Ishikawa (cell line): Measurements from ENCODE around the gene FAM50A.
A peak's percentile ranks its signal among the peaks of the same experiment; 100 is the strongest.

ENCODE experiments used
- CEBPB ChIP-seq: IDR thresholded peaks from 2 replicates; pipeline ENCODE4 v1.6.1; 2012
- CREB1 ChIP-seq: IDR thresholded peaks from 2 replicates; pipeline ENCODE4 v1.6.1; 2012; ENCODE audit warnings: low read depth
- EGR1 ChIP-seq: IDR thresholded peaks from 2 replicates; pipeline ENCODE4 v1.6.1; 2012
- EP300 ChIP-seq: IDR thresholded peaks from 2 replicates; pipeline ENCODE4 v1.6.1; 2012; ENCODE audit warnings: borderline replicate concordance
- FOXM1 ChIP-seq: IDR thresholded peaks from 2 replicates; pipeline ENCODE4 v1.6.1; 2012; ENCODE audit warnings: low read depth, borderline replicate concordance
- NFIC ChIP-seq: IDR thresholded peaks from 2 replicates; pipeline ENCODE4 v1.6.1; 2012
- RAD21 ChIP-seq: IDR thresholded peaks from 2 replicates; pipeline ENCODE4 v1.6.1; 2012; ENCODE audit warnings: low read depth
- REST ChIP-seq: IDR thresholded peaks from 2 replicates; pipeline ENCODE4 v1.6.1; 2012; ENCODE audit warnings: low read depth, mild to moderate bottlenecking
- TAF1 ChIP-seq: IDR thresholded peaks from 2 replicates; pipeline ENCODE4 v1.6.1; 2012; ENCODE audit warnings: low read depth, mild to moderate bottlenecking
- TCF12 ChIP-seq: IDR thresholded peaks from 2 replicates; pipeline ENCODE4 v1.6.1; 2012; ENCODE audit warnings: low read depth
- TEAD4 ChIP-seq: IDR thresholded peaks from 2 replicates; pipeline ENCODE4 v1.6.1; 2012
- YY1 ChIP-seq: IDR thresholded peaks from 2 replicates; pipeline ENCODE4 v1.6.1; 2012; ENCODE audit warnings: low read depth
- ZBTB7A ChIP-seq: IDR thresholded peaks from 2 replicates; pipeline ENCODE4 v1.6.1; 2012; ENCODE audit warnings: low read depth
- TF ChIP-seq, protein P1 (sequence below): IDR thresholded peaks from 2 replicates; pipeline ENCODE4 v1.6.1; 2012
- TF ChIP-seq, protein P2 (sequence below): IDR thresholded peaks from 2 replicates; pipeline ENCODE4 v1.6.1; 2012

Gene FAM50A

DNA sequence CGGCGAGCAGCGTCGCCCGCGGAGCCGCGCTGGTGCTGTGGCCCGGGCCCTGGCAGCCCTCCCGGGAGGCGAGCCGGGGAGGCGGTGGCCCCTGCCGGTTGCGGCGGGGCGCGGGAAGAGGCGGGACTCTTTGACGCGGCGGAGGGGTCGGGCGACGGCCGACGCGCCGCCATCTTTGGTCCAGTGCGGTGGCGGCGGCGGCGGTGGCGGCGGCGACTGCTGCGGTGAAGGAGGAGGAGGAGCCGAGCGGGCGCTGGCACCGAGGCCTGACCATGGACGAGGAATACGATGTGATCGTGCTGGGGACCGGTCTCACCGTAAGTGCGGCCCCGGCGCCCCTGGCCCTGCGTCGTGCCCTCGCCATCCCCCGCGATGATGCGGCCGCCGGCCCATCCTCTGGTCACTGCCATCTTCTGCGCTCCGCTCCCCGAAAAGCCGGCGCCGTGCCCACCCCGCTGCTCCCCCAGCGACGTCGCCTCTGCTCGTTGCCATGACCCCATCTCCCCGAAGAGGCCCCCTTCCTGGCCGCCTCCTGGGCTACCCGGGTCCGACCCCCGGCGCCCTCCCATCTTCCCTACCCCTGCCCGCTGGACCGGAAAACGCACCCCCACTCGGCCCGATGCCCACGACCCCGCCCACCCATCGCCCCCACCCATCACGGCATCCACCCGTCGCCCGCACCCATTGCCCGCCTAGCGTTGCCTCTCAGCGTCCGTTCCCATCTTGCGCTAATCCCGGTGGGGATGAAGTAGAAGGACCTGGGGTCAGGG lies 6.8 kb upstream of the FAM50A start, which contains the start of gene GDI1:
Gene GDI1, plus strand, starts transcription at position 172 of the 770 bp plus-strand sequence. Its CDS starts 101 bp downstream, at position 273.
- peak; percentile 90 for TF ChIP-seq YY1
- peak; percentile 20; the same call in 1 of the 2 replicates for TF ChIP-seq EP300
- TF ChIP-seq TAF1, result peak; percentile 69; the same call in 1 of the 2 replicates
- TF ChIP-seq CREB1, result no peak

- TF ChIP-seq RAD21 (no peak), REST (no peak), YY1 (no peak), ZBTB7A (no peak), TAF1 (no peak), EGR1 (no peak), TCF12 (no peak), CREB1 (no peak), TEAD4 (no peak), NFIC (no peak), CEBPB (no peak), EP300 (no peak)
- TF ChIP-seq, protein P1, sequence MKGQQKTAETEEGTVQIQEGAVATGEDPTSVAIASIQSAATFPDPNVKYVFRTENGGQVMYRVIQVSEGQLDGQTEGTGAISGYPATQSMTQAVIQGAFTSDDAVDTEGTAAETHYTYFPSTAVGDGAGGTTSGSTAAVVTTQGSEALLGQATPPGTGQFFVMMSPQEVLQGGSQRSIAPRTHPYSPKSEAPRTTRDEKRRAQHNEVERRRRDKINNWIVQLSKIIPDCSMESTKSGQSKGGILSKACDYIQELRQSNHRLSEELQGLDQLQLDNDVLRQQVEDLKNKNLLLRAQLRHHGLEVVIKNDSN, result no peak
- TF ChIP-seq, protein P2, sequence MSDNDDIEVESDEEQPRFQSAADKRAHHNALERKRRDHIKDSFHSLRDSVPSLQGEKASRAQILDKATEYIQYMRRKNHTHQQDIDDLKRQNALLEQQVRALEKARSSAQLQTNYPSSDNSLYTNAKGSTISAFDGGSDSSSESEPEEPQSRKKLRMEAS, result no peak
Observed at GRCh38 chrX:154437971-154438893, 5.7 kb upstream of the FAM50A start.

DNA sequence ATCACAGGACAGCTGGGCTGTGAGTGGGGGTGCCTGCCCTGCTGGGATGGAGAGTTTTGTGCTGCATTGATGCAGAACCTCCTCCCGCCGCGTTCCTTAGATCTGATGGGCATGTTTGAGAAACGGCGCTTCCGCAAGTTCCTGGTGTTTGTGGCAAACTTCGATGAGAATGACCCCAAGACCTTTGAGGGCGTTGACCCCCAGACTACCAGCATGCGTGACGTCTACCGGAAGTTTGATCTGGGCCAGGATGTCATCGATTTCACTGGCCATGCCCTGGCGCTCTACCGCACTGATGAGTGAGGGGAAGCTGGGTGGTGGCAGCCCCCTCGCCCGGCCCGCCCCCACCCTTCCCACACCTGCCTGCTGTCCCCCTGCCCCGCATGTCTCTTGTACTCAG lies 4.1 kb upstream of the FAM50A start:
- TF ChIP-seq EGR1, result no peak
- no peak for TF ChIP-seq EP300
- no peak for TF ChIP-seq ZBTB7A
- no peak for TF ChIP-seq REST
- no peak for TF ChIP-seq TEAD4
- no peak for TF ChIP-seq NFIC
- TF ChIP-seq, protein P1, result no peak
- TF ChIP-seq CEBPB, result no peak
- TF ChIP-seq TCF12, result no peak
- no peak for TF ChIP-seq FOXM1

DNA sequence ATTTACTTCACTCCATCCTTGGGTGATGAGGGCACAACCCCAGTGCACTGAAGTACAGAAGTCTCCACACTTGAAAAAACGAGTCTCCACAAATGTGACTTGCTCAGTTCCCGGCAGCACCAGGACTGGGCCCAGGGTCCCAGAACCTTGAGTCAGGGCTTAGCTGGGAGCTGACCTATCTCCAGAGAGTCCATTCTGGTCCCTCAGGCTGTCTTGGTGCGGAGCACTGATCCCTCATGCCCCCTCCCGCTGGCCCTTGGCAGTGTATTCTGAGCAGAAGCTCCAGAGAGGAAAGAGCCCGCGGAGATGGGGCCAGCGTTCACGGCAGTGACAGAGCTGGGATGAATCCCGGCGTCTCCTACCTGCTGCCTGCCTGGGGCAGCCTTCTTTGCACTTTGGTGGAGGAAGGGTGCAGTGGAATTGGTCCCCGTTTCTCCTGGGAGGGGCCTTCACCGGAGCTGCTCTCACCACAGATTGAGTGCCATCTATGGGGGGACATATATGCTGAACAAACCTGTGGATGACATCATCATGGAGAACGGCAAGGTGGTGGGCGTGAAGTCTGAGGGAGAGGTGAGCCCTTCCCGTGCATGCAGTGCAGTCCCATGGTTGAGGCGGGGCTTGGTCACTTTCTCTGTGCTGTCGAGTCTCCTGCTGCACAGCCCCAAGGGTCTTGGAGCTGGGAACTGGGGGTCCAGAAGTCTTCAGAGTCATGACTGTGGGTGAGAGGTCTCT lies 3.2 kb upstream of the FAM50A start:
- no peak for TF ChIP-seq ZBTB7A
- no peak for TF ChIP-seq YY1
- no peak for TF ChIP-seq TAF1
- no peak for TF ChIP-seq NFIC
- no peak for TF ChIP-seq FOXM1
- no peak for TF ChIP-seq TEAD4
- no peak for TF ChIP-seq CREB1
- TF ChIP-seq TCF12, result no peak

DNA sequence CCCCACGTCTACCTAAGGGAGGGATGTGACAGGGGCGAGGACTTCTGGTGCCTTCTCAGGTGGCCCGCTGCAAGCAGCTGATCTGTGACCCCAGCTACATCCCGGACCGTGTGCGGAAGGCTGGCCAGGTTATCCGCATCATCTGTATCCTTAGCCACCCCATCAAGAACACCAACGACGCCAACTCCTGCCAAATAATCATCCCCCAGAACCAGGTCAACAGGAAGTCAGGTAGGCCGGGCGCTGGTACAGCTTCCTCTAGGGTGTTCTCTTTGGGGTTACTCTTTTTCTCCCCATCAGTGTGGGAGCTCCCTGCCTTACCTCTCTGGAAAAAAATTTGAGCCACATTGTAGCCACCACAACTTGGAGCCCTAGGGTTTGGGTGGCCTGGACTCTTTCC lies 2.4 kb upstream of the FAM50A start:
- no peak for TF ChIP-seq CREB1
- TF ChIP-seq NFIC, result no peak
- TF ChIP-seq TEAD4, result no peak
- TF ChIP-seq EP300, result no peak
- TF ChIP-seq TCF12, result no peak
- TF ChIP-seq YY1, result no peak
- TF ChIP-seq EGR1, result no peak
- no peak for TF ChIP-seq REST
- TF ChIP-seq CEBPB, result no peak
- TF ChIP-seq RAD21, result no peak
- no peak for TF ChIP-seq ZBTB7A
- TF ChIP-seq, protein P2, result no peak
- TF ChIP-seq, protein P1, result no peak
- TF ChIP-seq TAF1, result no peak
- TF ChIP-seq FOXM1, result no peak
